Naive thymus-derived CD8-positive, alpha-beta T cell (primary cell): ENCODE results near the gene DYNC2H1. TPM values are rescaled to one million over a fixed set of nuclear protein-coding genes. Genes with fewer than 3 reads are reported as not detected.

Source experiments
- ATAC-seq, 2 donors: fragments of 150-1000 bp; cut with Tn5 transposase in 1 of 2; sonication (Bioruptor Pico), chemical (Tn5 transposase) in 1 of 2; 1 replicate in 1 of 2; 2 replicates in 1 of 2; pipeline ENCODE4 v1.10.0; 2021; ENCODE audit warnings: mild to moderate bottlenecking in 2 of 2, moderate library complexity in 2 of 2
- POLR2A ChIA-PET: fragments of 350-600 bp; sonication (Branson Sonifier 250); formaldehyde crosslinking; loops from one replicate; lab custom pipeline; 2021; ENCODE audit warnings: antibody characterized with exemption; lab: Charles Lee
- DNase-seq, 10 donors: peaks; one replicate each; pipeline versions ENCODE4 v3.0.0 to v3.0.0-alpha.2; 2020 to 2022
- H3K27ac Mint-ChIP-seq, 10 donors: one replicate each; pipeline ENCODE4 v1.8.0; 2020 to 2022; ENCODE audit warnings: mild to moderate bottlenecking in 10 of 10, mixed read lengths in 10 of 10, moderate library complexity in 4 of 10, inconsistent platforms in 1 of 10
- H3K27me3 Mint-ChIP-seq, 5 donors: one replicate each; pipeline ENCODE4 v1.8.0; 2021 to 2022; ENCODE audit warnings: mixed read lengths in 5 of 5
- H3K36me3 Mint-ChIP-seq, 3 donors: one replicate each; pipeline ENCODE4 v1.8.0; 2020 to 2022; ENCODE audit warnings: mixed read lengths in 3 of 3, mild to moderate bottlenecking in 2 of 3, inconsistent platforms in 1 of 3
- H3K4me1 Mint-ChIP-seq, 4 donors: one replicate each; pipeline ENCODE4 v1.8.0; 2021 to 2022; ENCODE audit warnings: mixed read lengths in 4 of 4
- H3K4me3 Mint-ChIP-seq, 10 donors: one replicate each; pipeline ENCODE4 v1.8.0; 2020 to 2022; ENCODE audit warnings: mild to moderate bottlenecking in 10 of 10, mixed read lengths in 10 of 10, moderate library complexity in 6 of 10, inconsistent platforms in 1 of 10
- H3K9me3 Mint-ChIP-seq, 9 donors: one replicate each; pipeline ENCODE4 v1.8.0; 2020 to 2022; ENCODE audit warnings: mixed read lengths in 9 of 9, mild to moderate bottlenecking in 3 of 9, inconsistent platforms in 1 of 9, moderate library complexity in 1 of 9
- polyA plus RNA-seq, 3 donors: library from polyadenylated mRNA; unstranded; fragments of 300-500 nt; fragmentation: Illumina TruSeq; gene quantifications; one replicate each; pipeline ENCODE4 v1.2.3, GENCODE V29; 2021
- total RNA-seq, 8 experiments: library from RNA in 2 of 8; stranded (reverse) in 2 of 8; gene quantifications; one replicate each; pipeline ENCODE4 v1.2.3 and lab custom pipeline; 2021 to 2026

Gene DYNC2H1
- total and polyA plus RNA-seq, 5 experiments from 2014 or later: 0.54 to 3.2 (median 0.99) TPM

DNA sequence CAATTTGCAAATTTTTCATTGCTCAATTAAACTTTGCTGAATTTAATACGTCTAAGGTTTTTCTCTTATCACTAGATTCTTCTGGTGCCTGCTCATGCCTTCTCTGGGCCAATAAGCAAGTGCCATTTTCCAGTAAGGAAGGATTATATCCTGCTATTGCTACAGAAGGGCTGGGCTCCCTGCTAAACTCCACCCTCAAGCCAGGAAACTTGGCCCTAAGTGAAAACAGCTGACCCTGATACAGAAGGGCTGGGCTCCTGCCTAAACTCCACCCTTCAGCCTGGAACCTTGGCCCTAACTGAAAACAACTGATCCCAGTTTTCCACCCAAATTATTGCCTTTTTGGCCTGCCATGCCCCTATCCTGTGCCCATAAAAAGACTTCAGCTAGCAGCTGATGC, 385.3 kb downstream of the DYNC2H1 start:
- no peak for ATAC-seq
- POLR2A ChIA-PET: no interaction called here
- Mint-ChIP-seq H3K4me3 (no peak overlapping the region), H3K9me3 (peaks cover 0 to 8% (median 0%) of the 10 kb centered on the region in 9 donors), H3K27ac (no peak overlapping the region), H3K27me3 (peaks cover 0 to 22% (median 2%) of the 10 kb centered on the region in 5 donors), H3K36me3 (no peaks in the 10 kb centered on the region), H3K4me1 (no peaks in the 10 kb centered on the region)
- no peak for DNase-seq

DNA sequence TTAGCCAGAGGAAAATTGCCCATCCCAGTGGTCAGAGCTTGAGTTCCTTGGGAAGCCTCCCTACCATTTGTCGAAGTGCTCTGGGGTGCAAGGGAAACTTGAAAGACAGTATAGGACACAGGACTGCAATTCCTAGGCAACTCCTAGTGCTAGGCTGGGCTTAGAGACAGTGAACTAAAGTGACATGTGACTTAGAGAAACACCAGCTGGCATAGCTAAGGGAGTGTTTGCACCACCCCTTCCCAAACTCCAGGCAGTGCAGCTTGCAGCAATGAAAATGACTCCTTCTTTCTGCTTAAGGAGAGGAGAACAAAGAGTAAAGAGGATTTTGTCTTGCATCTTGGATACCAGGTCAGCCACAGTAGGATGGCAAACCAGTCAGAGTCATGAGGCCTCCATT, 388.0 kb downstream of the DYNC2H1 start:
- H3K9me3 Mint-ChIP-seq: peaks cover 2 to 20% (median 3%) of the 10 kb centered on the region in 9 donors
- no peak overlapping the region for H3K27ac Mint-ChIP-seq

DNA sequence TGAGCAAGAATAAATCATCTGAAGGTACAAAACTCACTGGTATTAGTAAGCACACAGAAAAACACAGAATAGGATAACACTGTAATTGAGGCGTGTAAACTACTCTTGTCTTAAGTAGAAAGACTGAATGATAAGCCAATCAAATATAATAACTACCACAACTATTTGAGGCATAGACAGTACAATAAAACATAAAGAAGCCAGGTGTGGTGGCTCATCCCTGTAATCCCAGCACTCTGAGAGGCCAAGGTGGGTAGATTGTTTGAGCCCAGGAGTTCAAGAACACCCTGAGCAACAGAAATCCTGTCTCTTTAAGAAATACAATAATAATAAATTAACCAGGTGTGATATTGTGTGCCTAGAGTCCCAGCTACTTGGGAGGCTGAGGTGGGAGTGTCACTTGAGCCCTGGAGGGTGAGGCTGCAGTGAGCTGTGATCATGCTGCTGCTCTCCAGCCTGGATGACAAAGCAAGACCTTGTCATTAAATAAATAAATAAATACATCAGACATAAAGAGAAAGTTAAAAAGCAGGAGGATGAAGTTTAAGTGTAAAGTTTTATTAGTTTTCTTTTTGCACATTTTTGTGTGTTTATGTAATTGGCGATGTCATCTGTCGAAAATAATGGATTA, 390.6 kb downstream of the DYNC2H1 start:
- Mint-ChIP-seq H3K36me3 (peaks cover 0 to 6% (median 0%) of the 10 kb centered on the region in 3 donors), H3K4me3 (no peak overlapping the region), H3K4me1 (no peaks in the 10 kb centered on the region), H3K9me3 (peaks cover 2 to 30% (median 11%) of the 10 kb centered on the region in 9 donors), H3K27ac (no peak overlapping the region), H3K27me3 (peaks cover 0 to 24% (median 2%) of the 10 kb centered on the region in 5 donors)
- DNase-seq: no peak
- ATAC-seq: no peak
- POLR2A ChIA-PET: no interaction called here

More for the DNA sequence above, 388.0 kb downstream of the DYNC2H1 start:
- DNase-seq: no peak
- Mint-ChIP-seq H3K4me1 (no peaks in the 10 kb centered on the region), H3K27me3 (peaks cover 0 to 22% (median 2%) of the 10 kb centered on the region in 5 donors), H3K4me3 (no peak overlapping the region), H3K36me3 (no peaks in the 10 kb centered on the region)
- POLR2A ChIA-PET: no interaction called here
- ATAC-seq: no peak

DNA sequence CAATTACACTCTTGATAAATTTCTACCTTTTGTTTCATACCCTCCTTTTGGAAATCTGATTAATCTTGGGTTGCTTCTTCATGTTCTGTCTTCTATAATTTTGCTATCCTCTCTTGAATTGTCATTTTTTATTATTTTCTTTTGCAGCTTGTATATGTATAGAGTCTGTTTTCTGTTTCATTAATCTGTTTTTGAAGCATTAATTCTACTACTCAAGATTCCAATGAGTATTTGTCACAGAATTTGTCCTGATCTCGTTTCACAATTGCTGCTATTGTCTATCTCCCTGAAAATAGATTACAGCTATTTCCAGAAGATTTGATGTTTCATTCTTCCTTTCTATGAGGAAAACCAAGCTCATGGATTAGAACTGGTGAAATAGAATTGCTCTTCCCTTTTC, 406.1 kb downstream of the DYNC2H1 start:
- H3K4me1 Mint-ChIP-seq: no peaks in the 10 kb centered on the region
- POLR2A ChIA-PET: no interaction called here
- no peaks in the 10 kb centered on the region for H3K36me3 Mint-ChIP-seq
- peaks cover 0 to 11% (median 3%) of the 10 kb centered on the region in 9 donors for H3K9me3 Mint-ChIP-seq
- no peak for DNase-seq
- H3K4me3 Mint-ChIP-seq: no peak overlapping the region
- ATAC-seq: no peak
- peaks cover 0 to 3% (median 0%) of the 10 kb centered on the region in 5 donors for H3K27me3 Mint-ChIP-seq
- H3K27ac Mint-ChIP-seq: no peak overlapping the region

DNA sequence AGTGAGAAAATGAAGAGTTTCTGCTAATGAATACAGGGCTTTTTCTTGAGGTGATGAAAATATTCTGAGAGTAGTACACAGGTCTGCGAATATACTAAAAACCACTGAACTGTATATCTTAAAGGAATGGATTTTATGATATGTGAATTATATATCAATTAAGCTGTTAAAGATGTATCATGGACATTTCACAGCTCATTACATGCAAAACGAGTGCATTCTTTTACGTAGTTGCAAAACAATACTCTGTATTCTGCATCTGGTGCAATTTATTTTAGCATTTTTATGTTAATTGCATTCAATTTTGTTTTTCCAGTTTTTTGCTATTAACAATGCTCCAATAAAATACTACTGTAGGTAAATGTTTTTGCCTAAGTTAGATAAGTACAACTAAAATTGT, 411.6 kb downstream of the DYNC2H1 start:
- H3K36me3 Mint-ChIP-seq: no peaks in the 10 kb centered on the region
- POLR2A ChIA-PET: no interaction called here
- H3K4me1 Mint-ChIP-seq: no peaks in the 10 kb centered on the region
- DNase-seq (no peak), ATAC-seq (no peak)
- no peak overlapping the region for H3K27ac Mint-ChIP-seq
- H3K9me3 Mint-ChIP-seq: peaks cover 0 to 11% (median 0%) of the 10 kb centered on the region in 9 donors
- H3K4me3 Mint-ChIP-seq: no peak overlapping the region
- H3K27me3 Mint-ChIP-seq: peaks cover 0 to 2% (median 0%) of the 10 kb centered on the region in 5 donors

DNA sequence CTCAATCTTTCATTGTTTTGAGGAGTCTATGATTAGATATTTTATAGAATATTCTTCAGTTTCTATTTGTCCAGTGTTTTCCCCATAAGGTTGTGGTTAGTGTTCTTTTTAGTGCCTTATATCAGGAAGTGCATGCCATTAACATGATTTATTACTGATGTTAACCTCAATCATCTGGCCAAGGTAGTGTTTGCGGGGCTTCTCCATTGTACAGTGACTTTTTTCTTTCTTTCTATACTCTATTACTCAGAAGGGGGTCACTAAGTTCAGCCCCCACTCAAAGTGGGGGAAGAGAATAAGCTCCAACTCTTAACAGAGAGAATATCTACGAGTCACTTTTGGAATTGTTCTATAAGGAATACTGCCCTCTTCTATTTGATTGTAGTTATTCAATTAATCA, 415.8 kb downstream of the DYNC2H1 start:
- Mint-ChIP-seq H3K27ac (no peak overlapping the region), H3K4me1 (no peaks in the 10 kb centered on the region), H3K27me3 (peaks cover 0 to 2% (median 0%) of the 10 kb centered on the region in 5 donors), H3K9me3 (peaks cover 0 to 4% (median 0%) of the 10 kb centered on the region in 9 donors), H3K4me3 (no peak overlapping the region), H3K36me3 (no peaks in the 10 kb centered on the region)
- ATAC-seq: no peak
- POLR2A ChIA-PET: no interaction called here
- no peak for DNase-seq

DNA sequence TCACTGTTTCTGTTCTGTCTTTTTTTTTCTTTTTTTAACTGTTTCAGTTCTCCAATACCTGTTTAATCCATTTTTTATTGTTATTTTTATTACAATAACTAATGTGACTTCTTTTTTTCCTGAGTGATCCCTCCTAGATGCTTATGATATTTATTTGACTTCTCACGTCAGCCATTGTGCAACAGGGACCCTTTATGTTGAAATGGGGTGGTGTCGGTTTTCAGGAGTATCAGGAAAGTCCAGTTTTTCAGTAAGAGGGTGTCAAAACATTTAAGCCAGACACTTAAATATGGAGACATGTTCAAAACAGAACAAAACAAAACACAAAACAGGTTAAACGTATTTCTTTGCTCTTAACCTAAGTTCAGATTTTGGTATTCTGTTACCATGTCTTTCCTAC, 418.8 kb downstream of the DYNC2H1 start:
- POLR2A ChIA-PET: no interaction called here
- no peak for ATAC-seq
- no peak for DNase-seq
- Mint-ChIP-seq H3K4me3 (no peak overlapping the region), H3K36me3 (no peaks in the 10 kb centered on the region), H3K27me3 (peaks cover 0 to 15% (median 7%) of the 10 kb centered on the region in 5 donors), H3K9me3 (no peaks in the 10 kb centered on the region), H3K27ac (no peak overlapping the region), H3K4me1 (no peaks in the 10 kb centered on the region)

DNA sequence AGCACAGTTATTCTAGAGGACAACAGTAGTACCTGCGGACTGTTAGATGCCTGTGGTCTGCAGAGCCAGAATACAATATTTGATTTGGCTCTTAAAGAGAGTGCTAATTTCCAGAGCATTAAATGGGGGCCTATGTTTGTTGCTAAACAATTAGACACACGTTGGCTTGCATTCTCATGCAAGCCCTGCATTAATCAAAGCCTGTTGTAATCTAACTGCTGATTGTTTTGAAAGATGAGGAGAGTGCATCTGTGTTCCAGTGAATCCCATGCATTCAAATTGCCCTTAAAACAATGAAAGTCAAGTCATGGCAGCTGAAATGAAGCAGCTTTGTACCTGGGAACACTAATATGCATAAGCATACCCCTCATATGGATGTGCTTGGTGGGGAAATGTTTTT, 419.4 kb downstream of the DYNC2H1 start:
- no peak for ATAC-seq
- Mint-ChIP-seq H3K27ac (no peak overlapping the region), H3K9me3 (no peaks in the 10 kb centered on the region), H3K27me3 (peaks cover 0 to 21% (median 9%) of the 10 kb centered on the region in 5 donors), H3K4me1 (no peaks in the 10 kb centered on the region), H3K36me3 (no peaks in the 10 kb centered on the region), H3K4me3 (no peak overlapping the region)
- DNase-seq: no peak
- POLR2A ChIA-PET: no interaction called here

DNA sequence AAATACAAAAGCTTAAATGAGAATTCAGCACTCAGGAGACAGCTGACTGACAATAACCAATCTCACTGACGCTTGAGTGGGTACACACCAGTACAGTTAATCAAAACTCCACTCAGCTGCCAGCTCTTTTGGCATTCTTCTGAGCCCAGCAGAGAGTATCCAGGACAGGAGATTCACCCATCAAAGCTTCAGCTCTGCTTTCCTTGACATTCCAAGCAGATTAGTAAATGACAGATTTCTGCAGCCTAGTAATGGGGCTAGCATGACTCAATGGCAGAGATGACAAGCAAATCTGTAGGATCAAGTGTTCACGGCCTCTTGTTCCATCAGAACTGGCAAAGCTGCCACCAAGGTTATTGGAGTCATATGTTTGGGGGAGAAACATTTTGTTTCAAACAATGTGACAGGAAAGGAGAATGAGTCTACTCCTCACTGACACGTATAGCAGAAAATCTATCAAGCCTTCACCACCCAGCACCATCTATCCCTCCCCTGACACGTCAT, 420.0 kb downstream of the DYNC2H1 start:
- POLR2A ChIA-PET: no interaction called here
- H3K9me3 Mint-ChIP-seq: no peaks in the 10 kb centered on the region
- DNase-seq: no peak
- no peaks in the 10 kb centered on the region for H3K4me1 Mint-ChIP-seq
- no peak overlapping the region for H3K4me3 Mint-ChIP-seq
- H3K27ac Mint-ChIP-seq: no peak overlapping the region
- peaks cover 0 to 27% (median 9%) of the 10 kb centered on the region in 5 donors for H3K27me3 Mint-ChIP-seq
- ATAC-seq: no peak
- H3K36me3 Mint-ChIP-seq: no peaks in the 10 kb centered on the region

Other genes starting within 250 kb of the DYNC2H1 start
- not detected for gene MMP12, start 234.4 kb upstream of the DYNC2H1 start, total RNA-seq
- gene MMP12, start 234.4 kb upstream of the DYNC2H1 start, polyA plus RNA-seq: not detected
- not detected for gene MMP13, start 153.7 kb upstream of the DYNC2H1 start, total RNA-seq
- gene MMP13, start 153.7 kb upstream of the DYNC2H1 start, polyA plus RNA-seq: not detected
- 10 to 100 TPM; 15.7 to 16.6 TPM for gene DCUN1D5, start 17.3 kb upstream of the DYNC2H1 start, total RNA-seq
- gene DCUN1D5, start 17.3 kb upstream of the DYNC2H1 start, polyA plus RNA-seq: 10 to 100 TPM; 20.0 to 22.9 (median 21.9) TPM